H1 (cell line): ENCODE measurements around the gene DRC7. TPM values are rescaled to one million over a fixed set of nuclear protein-coding genes. Genes with fewer than 3 reads are reported as not detected.

ENCODE experiments used
- ATF3 ChIP-seq: IDR thresholded peaks from 2 replicates; pipeline ENCODE4 v1.6.1; 2011; ENCODE audit warnings: low read depth, mild to moderate bottlenecking, low read length; ENCODE audit not compliant: insufficient read depth
- KDM1A ChIP-seq: fragments of 200-600, 300-600 bp; sonication (generic); IDR thresholded peaks from 2 replicates; pipeline ENCODE4 v1.7.1; 2016; ENCODE audit warnings: mild to moderate bottlenecking, low read length, borderline replicate concordance
- SIN3A ChIP-seq, 2 experiments: IDR thresholded peaks in 1 of 2; conservative IDR thresholded peaks in 1 of 2; 2 replicates each; pipeline ENCODE4 v1.6.1; 2011 to 2012; ENCODE audit warnings: low read length in 2 of 2, improper control_type of control experiment in 1 of 2, low read depth in 1 of 2, mild to moderate bottlenecking in 1 of 2
- SIRT6 ChIP-seq: IDR thresholded peaks from one replicate; pipeline ENCODE4 v1.7.1; 2012; ENCODE audit warnings: low read length, inconsistent platforms
- TAF1 ChIP-seq: IDR thresholded peaks from 2 replicates; pipeline ENCODE4 v1.6.1; 2011; ENCODE audit warnings: mild to moderate bottlenecking, low read depth, low read length
- TAF7 ChIP-seq: optimal IDR thresholded peaks from 2 replicates; pipeline ENCODE3; 2011; ENCODE audit warnings: low read depth, mild to moderate bottlenecking, inconsistent platforms, low read length, moderate library complexity, borderline replicate concordance
- TBP ChIP-seq: IDR thresholded peaks from 2 replicates; pipeline ENCODE4 v1.6.1; 2011; ENCODE audit warnings: low read depth, low read length, improper control_type of control experiment
- polyA plus RNA-seq, 7 experiments: library from polyadenylated mRNA; depleted of rRNA in 3 of 7; stranded (reverse) in 5 of 7; unstranded in 2 of 7; fragments of >200 nt in 5 of 7; fragments of 200-250 nt in 2 of 7; gene quantifications; 1 replicate in 5 of 7; 2 replicates in 1 of 7; 4 replicates in 1 of 7; pipeline versions ENCODE4 v1.2.1 to v1.2.3, GENCODE V29; 2011 to 2013; ENCODE audit warnings: missing spikeins in 2 of 7, mixed read lengths in 2 of 7
- total RNA-seq: library from RNA; stranded (reverse); fragmentation: NEBNext Ultra II Directional; extraction: Animal tissue kit (Norgen Biotek cat#: 25700); gene quantifications from 2 replicates; pipeline ENCODE4 v1.2.1, GENCODE V29; 2021

Gene DRC7
- total and polyA plus RNA-seq, 2 of the 8 experiments (the other 6 are each of a cell fraction or from before 2014, with no cell fraction given): 0.14 TPM; not detected in 1

- TF ChIP-seq SIN3A (conservative IDR thresholded peaks at IDR 0.05 in 1 of 2, IDR thresholded peaks at IDR 0.05 in 1 of 2; ENCODE audit: low read depth in 1 of 2, low read length in 2 of 2): 0 out of 4 replicates have a peak, but pooled peaks of 1 of the 2 experiments have one; percentile 18
- no peak for TF ChIP-seq SIRT6
- no peak for TF ChIP-seq KDM1A
- no peak for TF ChIP-seq ATF3
- no peak for TF ChIP-seq TBP
- 0 out of 2 replicates have a peak, but pooled peaks have one; percentile 50 for TF ChIP-seq TAF1
- TF ChIP-seq TAF7: no peak
These were observed 41.3 kb downstream of the DRC7 start, which contains the start of gene KATNB1 (continued) for GRCh38 chr16:57735755-57736418.
